Right kidney (tissue), 1 donor: ENCODE measurements around the gene B3GNT2.
"Not testable (repeated sequence)": the region's sequence is repeated elsewhere in the genome, so short reads cannot be mapped to it uniquely, and the experiment has no call there.

Experiments used
- DNase-seq: peaks from one replicate; pipeline ENCODE4 v3.0.0-alpha.2; 2016

B3GNT2 gene

GRCh38 chr2:62234755-62235655, 39.1 kb downstream of the B3GNT2 start:
- DNase-seq = no peak

DNA sequence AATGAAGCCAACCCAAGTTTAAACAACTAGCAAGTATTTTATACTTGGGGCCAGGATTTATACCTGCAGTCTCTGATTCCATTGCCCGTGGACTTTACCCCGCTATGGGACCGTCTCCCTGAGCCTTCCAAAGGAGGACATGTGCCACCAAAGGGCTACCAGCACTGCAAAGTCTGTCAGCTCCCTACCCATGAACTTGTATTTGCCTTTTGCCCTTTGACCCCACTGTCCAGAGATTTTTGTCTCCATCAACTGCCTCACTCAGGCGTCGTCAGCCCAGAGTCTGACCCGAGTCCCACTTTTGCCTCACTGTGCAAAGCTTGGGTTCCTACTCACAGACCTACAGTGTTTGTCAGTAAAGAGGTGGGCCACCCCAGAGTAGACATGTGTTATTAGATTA, 40.6 kb downstream of the B3GNT2 start:
- DNase-seq = no peak

GRCh38 chr2:62238236-62238635, 42.3 kb downstream of the B3GNT2 start:
- no peak for DNase-seq

- DNase-seq = no peak
Measured at GRCh38 chr2:62240546-62240945, 44.6 kb downstream of the B3GNT2 start.

- no peak for DNase-seq
Measured at GRCh38 chr2:62243983-62244382, 48.1 kb downstream of the B3GNT2 start.

- no peak for DNase-seq
Measured at GRCh38 chr2:62248226-62248625, 52.3 kb downstream of the B3GNT2 start.

GRCh38 chr2:62250239-62250638, 54.3 kb downstream of the B3GNT2 start:
- DNase-seq = no peak

- DNase-seq = no peak
Measured at GRCh38 chr2:62254424-62255266, 58.7 kb downstream of the B3GNT2 start.

DNA sequence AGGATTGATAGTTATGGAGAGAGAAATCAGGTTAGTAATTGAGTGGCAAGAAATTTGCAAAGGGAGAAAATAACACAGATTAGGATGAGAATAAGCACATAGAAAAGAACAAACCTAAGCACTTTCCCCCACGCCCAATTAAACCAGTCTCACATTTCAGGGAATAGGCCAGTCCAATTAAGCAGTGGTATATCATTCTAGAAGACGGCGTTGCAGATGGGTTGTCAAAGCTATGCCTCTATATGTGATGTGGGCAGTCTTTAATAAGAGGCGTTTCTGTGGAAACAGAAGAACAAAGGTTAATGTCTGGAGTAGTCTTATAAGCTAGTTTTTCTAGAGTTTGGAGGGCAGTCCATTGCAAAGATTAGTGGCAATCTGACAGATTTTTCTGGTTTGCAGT, 61.6 kb downstream of the B3GNT2 start:
- no peak for DNase-seq

DNA sequence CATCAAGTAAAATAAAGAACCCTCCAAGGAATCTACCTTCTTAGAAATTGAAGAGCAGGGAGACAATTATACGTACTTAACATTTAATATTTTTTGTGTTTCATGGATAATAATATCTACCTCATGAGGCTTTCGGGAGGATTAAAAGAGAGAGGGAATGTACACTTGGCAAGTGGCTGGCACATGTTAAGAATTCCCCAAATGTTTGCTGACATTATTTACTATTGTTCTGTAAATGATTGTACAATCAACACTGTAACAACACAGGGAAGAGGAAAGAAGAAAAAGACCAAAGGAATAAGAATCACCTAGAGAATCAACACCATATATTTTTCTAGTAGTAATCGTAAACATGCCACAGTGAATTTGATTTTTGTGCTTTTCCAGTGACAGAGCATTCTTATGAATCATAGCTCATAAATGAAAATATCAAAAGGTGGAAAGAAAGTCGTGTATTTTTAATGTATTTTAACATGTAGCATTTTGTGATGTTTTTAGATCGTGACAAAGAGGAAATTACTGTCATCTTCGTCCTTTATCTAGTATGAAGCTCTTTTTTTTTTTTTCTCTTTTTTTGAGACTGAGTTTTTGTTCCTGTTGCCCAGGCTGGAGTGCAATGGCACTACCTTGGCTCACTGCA, 67.3 kb downstream of the B3GNT2 start:
- no peak for DNase-seq

DNA sequence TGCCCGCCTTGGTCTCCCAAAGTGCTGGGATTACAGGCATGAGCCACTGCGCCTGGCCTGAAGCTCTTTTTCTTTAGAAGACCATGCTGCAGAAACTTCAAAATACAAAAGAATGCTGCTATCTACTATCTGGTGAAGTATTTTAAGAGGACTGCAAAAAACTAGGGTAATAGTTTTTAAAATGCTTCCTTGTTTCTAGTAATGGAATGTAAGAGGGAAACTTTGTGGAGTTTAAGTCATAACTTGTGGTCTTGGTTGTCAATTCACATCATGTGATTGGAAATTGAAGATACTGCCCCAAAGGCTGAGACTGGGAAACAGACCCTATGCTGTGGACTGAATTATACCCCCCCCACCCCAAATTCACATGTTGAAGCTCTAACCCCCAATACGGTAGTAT, 68.3 kb downstream of the B3GNT2 start:
- DNase-seq = no peak

DNA sequence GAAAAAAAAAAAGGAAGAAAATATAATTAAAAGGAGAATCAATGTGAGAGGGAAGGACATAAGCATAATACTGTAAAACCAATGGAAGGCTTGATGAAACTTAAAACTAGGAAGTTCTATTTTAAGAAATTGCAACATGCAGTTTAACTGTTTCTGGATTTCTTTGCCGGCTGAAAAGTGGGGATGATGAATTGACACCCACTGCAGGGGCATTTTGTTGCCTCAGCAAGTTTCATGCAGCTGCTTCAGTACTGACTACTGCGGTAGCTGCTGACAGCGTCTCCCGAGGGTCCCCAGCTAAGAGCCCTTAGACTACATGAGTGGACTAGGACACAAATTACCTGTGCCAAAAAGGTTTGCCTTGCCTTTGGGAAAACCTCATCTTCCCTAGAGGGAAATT, 69.2 kb downstream of the B3GNT2 start:
- DNase-seq = no peak

DNA sequence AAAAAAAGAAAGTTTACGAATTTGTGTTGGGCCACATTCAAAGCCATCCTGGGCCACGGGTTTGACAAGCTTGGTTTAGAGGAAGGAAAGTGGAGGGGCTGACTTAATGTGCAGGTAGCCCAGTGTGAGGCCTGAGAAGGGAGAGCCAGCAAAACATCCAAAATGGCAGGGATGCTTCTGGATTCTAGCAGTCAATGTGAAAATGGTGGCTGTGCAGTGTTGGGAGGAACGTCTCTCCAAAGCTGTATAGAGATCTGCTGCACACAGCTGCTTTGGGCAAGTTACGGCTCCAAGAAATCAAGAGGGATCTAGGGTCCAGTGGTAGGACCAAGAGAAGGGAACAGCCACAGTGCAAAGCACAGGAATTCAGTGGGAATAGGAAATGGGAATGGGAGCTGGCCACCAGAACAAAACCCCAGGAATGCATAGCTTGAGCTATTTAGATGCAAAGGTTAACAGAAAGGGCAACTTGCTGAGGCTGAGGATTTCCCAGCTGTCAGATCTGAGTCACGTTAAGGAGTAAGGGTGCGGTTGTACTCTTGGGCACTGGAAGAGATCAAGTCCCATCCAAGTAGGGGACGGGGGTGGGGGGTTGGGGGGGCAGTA, 70.6 kb downstream of the B3GNT2 start:
- no peak for DNase-seq

DNA sequence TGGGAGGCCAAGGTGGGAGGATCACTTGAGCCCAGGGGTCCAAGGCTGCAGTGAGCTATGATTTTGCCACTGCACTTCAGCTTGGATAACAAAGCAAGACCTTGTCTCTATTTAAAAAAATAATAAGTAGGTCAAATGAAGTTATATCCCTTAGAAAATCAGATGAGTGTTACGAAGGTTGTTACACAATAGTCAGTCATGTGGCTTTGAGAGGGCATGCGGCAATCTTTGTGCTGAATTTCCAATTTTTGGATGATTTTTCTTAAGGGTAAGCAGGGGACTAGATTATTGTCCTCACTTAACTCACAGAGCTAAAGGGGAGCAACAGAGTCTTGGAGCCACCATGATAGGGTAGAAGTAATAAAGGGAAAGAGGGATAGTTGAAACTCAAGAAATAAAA, 71.8 kb downstream of the B3GNT2 start:
- no peak for DNase-seq

GRCh38 chr2:62268681-62269188, 72.8 kb downstream of the B3GNT2 start:
- not testable (repeated sequence) for DNase-seq

GRCh38 chr2:62270728-62271127, 74.8 kb downstream of the B3GNT2 start:
- no peak for DNase-seq
